ENCODE measurements around the gene BARD1.

DNA sequence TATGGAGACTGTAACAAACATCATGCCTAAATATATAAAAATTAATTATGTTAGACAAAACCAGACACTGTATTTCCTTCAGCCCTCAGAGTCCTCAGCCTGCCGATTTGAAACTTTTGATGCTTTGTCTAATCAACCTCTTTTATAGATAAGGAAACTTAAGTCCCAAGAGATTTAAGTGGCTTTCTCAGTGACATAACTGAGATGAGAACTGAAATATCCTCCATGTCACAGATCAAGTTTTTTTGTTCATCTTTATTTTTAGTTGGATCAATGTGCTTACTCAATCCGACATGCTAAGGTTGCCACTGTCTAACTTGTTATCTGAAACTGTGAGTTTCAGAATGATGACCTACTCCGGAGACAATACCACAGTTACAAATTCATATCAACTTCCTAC is 72.3 kb downstream of the BARD1 start:
- TF ChIP-seq, protein P1, sequence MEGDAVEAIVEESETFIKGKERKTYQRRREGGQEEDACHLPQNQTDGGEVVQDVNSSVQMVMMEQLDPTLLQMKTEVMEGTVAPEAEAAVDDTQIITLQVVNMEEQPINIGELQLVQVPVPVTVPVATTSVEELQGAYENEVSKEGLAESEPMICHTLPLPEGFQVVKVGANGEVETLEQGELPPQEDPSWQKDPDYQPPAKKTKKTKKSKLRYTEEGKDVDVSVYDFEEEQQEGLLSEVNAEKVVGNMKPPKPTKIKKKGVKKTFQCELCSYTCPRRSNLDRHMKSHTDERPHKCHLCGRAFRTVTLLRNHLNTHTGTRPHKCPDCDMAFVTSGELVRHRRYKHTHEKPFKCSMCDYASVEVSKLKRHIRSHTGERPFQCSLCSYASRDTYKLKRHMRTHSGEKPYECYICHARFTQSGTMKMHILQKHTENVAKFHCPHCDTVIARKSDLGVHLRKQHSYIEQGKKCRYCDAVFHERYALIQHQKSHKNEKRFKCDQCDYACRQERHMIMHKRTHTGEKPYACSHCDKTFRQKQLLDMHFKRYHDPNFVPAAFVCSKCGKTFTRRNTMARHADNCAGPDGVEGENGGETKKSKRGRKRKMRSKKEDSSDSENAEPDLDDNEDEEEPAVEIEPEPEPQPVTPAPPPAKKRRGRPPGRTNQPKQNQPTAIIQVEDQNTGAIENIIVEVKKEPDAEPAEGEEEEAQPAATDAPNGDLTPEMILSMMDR (IDR thresholded peaks at IDR 0.05; ENCODE audit: low read depth, low read length), result no peak
- no peak for TF ChIP-seq EZH2phosphoT487 (IDR thresholded peaks at IDR 0.05; ENCODE audit: low read depth)
